Pancreas (tissue), 10 donors: ENCODE measurements around the gene RPS6KC1. TPM values are rescaled to one million over a fixed set of nuclear protein-coding genes. Genes with fewer than 3 reads are reported as not detected.
"Not testable (repeated sequence)": the region's sequence is repeated elsewhere in the genome, so short reads cannot be mapped to it uniquely, and the experiment has no call there.

ENCODE experiments used
- ATAC-seq, 4 donors: fragments of 200-7000 bp; cut with Tn5 transposase; one replicate each; pipeline versions ENCODE4 v1.8.0 to v1.9.1; 2020; ENCODE audit warnings: mild to moderate bottlenecking in 4 of 4, moderate library complexity in 4 of 4
- DNase-seq, 6 donors: peaks; one replicate each; pipeline ENCODE4 v3.0.0-alpha.2; 2020
- FAIRE-seq: peaks from 2 replicates; lab custom pipeline; 2012; peaks lifted over from hg19 to GRCh38; lab: Jason Lieb, UNC
- H3K27ac ChIP-seq, 4 donors: fragments of 200-600 bp; sonication (generic); 1 replicate in 3 of 4; 2 replicates in 1 of 4; pipeline versions ENCODE4 v1.5.0 to v1.8.0; 2020
- H3K27me3 ChIP-seq, 4 donors: fragments of 200-600 bp; one replicate each; pipeline ENCODE4 v1.8.0; 2021
- H3K36me3 ChIP-seq, 3 donors: fragments of 200-600 bp; sonication (generic) in 1 of 3; one replicate each; pipeline versions ENCODE4 v1.5.0 to v1.8.0; 2020 to 2021
- H3K4me1 ChIP-seq, 3 donors: fragments of 200-600 bp; one replicate each; pipeline ENCODE4 v1.8.0; 2021
- H3K4me3 ChIP-seq, 4 donors: fragments of 200-600 bp; sonication (generic) in 2 of 4; one replicate each; pipeline versions ENCODE4 v1.5.0 to v1.8.0; 2020 to 2021
- H3K9me3 ChIP-seq, 4 donors: fragments of 200-600 bp; one replicate each; pipeline ENCODE4 v1.8.0; 2021
- WGBS, 2 donors: extraction: QIAGEN DNeasy Blood & Tissue Kit; methylation state at CpG; one replicate each; pipeline ENCODE4 v1.1.7; 2013; 5-methylcytosine and 5-hydroxymethylcytosine counted together
- intact Hi-C, 3 donors: fragments of 100-400 bp; cut with DNase I; formaldehyde crosslinking; loops; one replicate each; pipeline versions ENCODE4 v1.11.1 to v1.14.2; 2022
- polyA plus RNA-seq, 2 donors: library from polyadenylated mRNA; stranded (reverse); fragments of 200-250 nt; gene quantifications; one replicate each; pipeline ENCODE4 v1.2.3, GENCODE V29; 2013
- total RNA-seq, 6 donors: library from RNA; stranded (reverse); fragmentation: NEBNext Ultra II Directional in 4 of 6; extraction: Animal tissue kit (Norgen Biotek cat#: 25700) in 4 of 6; gene quantifications; one replicate each; pipeline versions ENCODE4 v1.2.1 to v1.2.4, GENCODE V29; 2021 to 2023
- TF ChIP-seq, protein P1 (sequence below), 4 donors: fragments of 200-600 bp; sonication (generic) in 3 of 4; IDR thresholded peaks; one replicate each; pipeline versions ENCODE4 v1.5.0 to v1.8.0; 2021; ENCODE audit warnings: antibody characterized with exemption in 4 of 4
- donor health status: healthy with polysubstance abuse.
- donor health status: DM: no; HTN: no; CAD: no; lungs with moderate emphysema.
- donor health status: DM: no; HTN: no; CAD: no.
- donor health status: control.
- donor health status: control.
- donor health status: Bipolar disorder and iron deficiency.
- donor health status: DM: yes; HTN: yes; CAD: no.
- donor health status: DM: no; HTN: no; CAD: no.
- donor health status: DM: no; HTN: no; CAD: no.
- donor health status: DM: yes; HTN: yes; CAD: no.

RPS6KC1 gene
- total and polyA plus RNA-seq, 8 donors, result 2.3 to 11.4 (median 7.0) TPM

DNA sequence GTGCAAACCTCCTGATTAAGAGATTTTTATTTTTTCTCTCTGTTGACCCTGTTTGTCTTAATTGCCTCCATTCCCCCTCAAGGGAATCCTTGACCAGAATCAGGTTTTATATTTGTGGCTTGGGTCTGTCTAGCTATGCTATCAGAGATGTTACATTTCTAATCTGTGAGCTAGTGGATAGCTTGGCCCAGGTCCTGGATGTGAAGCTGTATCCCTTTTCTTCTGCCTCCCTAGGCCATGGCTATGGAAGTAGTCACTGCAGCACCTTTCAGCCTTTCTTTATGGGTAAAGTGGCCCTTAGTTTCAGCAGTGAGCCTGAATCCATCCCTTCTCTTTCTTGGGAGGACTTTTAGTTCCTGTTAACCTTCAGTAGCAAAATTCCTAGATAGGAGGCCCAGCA is 18.4 kb upstream of the RPS6KC1 start:
- no peak for DNase-seq
- TF ChIP-seq, protein P1, sequence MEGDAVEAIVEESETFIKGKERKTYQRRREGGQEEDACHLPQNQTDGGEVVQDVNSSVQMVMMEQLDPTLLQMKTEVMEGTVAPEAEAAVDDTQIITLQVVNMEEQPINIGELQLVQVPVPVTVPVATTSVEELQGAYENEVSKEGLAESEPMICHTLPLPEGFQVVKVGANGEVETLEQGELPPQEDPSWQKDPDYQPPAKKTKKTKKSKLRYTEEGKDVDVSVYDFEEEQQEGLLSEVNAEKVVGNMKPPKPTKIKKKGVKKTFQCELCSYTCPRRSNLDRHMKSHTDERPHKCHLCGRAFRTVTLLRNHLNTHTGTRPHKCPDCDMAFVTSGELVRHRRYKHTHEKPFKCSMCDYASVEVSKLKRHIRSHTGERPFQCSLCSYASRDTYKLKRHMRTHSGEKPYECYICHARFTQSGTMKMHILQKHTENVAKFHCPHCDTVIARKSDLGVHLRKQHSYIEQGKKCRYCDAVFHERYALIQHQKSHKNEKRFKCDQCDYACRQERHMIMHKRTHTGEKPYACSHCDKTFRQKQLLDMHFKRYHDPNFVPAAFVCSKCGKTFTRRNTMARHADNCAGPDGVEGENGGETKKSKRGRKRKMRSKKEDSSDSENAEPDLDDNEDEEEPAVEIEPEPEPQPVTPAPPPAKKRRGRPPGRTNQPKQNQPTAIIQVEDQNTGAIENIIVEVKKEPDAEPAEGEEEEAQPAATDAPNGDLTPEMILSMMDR (IDR thresholded peaks at IDR 0.05), result no peak
- no peak for FAIRE-seq
- intact Hi-C loops, result no loop called here
- H3K4me3 ChIP-seq, result no peak overlapping the region
- no peaks in the 10 kb centered on the region for H3K9me3 ChIP-seq
- H3K27me3 ChIP-seq, result peaks cover 0 to 3% (median 0%) of the 10 kb centered on the region in 4 donors
- H3K27ac ChIP-seq, result no peak overlapping the region
- ATAC-seq, result no peak
- no peaks in the 10 kb centered on the region for H3K36me3 ChIP-seq
- no peaks in the 10 kb centered on the region for H3K4me1 ChIP-seq

DNA sequence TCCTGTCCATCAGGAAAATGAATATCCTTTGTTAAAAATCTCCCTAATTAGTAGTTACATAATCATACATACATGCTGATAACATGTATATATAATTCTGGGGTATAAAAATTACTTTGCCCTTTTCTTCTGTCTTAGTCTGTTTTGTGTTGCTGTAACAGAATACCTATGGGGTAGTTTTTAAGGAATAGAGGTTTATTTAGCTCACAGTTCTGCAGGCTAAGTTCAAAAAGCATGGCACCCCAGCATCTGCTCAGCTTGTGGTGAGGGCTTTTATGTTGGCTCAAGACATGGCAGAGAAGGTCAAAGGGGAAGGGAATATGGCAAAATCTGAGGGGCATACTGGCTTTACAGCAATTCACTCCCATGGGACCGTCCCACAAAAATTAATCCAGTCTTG is 16.3 kb upstream of the RPS6KC1 start:
- H3K4me3 ChIP-seq, result no peak overlapping the region
- no peaks in the 10 kb centered on the region for H3K9me3 ChIP-seq
- no peaks in the 10 kb centered on the region for H3K4me1 ChIP-seq
- FAIRE-seq (no peak), ATAC-seq (no peak), DNase-seq (no peak)
- H3K27ac ChIP-seq, result no peak overlapping the region
- WGBS, 2 donors, result 84 to 89% methylated on average over 1 of the region's 1 CpG
- intact Hi-C loops, result no loop called here
- peaks cover 0 to 3% (median 0%) of the 10 kb centered on the region in 4 donors for H3K27me3 ChIP-seq
- TF ChIP-seq, protein P1 (IDR thresholded peaks at IDR 0.05), result no peak
- H3K36me3 ChIP-seq, result no peaks in the 10 kb centered on the region

GRCh38 chr1:213035573-213035972 is 15.5 kb upstream of the RPS6KC1 start:
- H3K27me3 ChIP-seq, result peaks cover 0 to 3% (median 0%) of the 10 kb centered on the region in 4 donors
- H3K36me3 ChIP-seq, result no peaks in the 10 kb centered on the region
- DNase-seq (no peak), FAIRE-seq (no peak), ATAC-seq (no peak)
- H3K4me3 ChIP-seq, result no peak overlapping the region
- intact Hi-C loops, result no loop called here
- H3K4me1 ChIP-seq, result no peaks in the 10 kb centered on the region
- H3K27ac ChIP-seq, result no peak overlapping the region
- H3K9me3 ChIP-seq, result no peaks in the 10 kb centered on the region
- WGBS, 2 donors, result 81 to 83% methylated on average over 2 of the region's 2 CpGs
- TF ChIP-seq, protein P1 (IDR thresholded peaks at IDR 0.05), result no peak

GRCh38 chr1:213041443-213041842 is 9.6 kb upstream of the RPS6KC1 start:
- intact Hi-C loops, result no loop called here
- H3K4me1 ChIP-seq, result peaks cover 0 to under 1% (median 0%) of the 10 kb centered on the region in 3 donors
- no peaks in the 10 kb centered on the region for H3K27me3 ChIP-seq
- TF ChIP-seq, protein P1 (IDR thresholded peaks at IDR 0.05), result no peak
- H3K9me3 ChIP-seq, result no peaks in the 10 kb centered on the region
- 67 to 74% methylated on average over 1 of the region's 1 CpG for WGBS, 2 donors
- H3K36me3 ChIP-seq, result no peaks in the 10 kb centered on the region
- no peak for ATAC-seq
- no peak for FAIRE-seq
- no peak overlapping the region for H3K27ac ChIP-seq
- no peak overlapping the region for H3K4me3 ChIP-seq
- no peak for DNase-seq

GRCh38 chr1:213045321-213046226 is 5.5 kb upstream of the RPS6KC1 start:
- DNase-seq, H3K27ac ChIP-seq, intact Hi-C loops, ATAC-seq, H3K4me3 ChIP-seq, H3K36me3 ChIP-seq, H3K27me3 ChIP-seq, H3K9me3 ChIP-seq, FAIRE-seq, H3K4me1 ChIP-seq: not testable (repeated sequence)
- 81 to 88% methylated on average over 13 of the region's 13 CpGs for WGBS, 2 donors
